Heart left ventricle (tissue), 16 donors: ENCODE measurements around the gene EPN2. TPM values are rescaled to one million over a fixed set of nuclear protein-coding genes. Genes with fewer than 3 reads are reported as not detected.
A peak's percentile ranks its signal among the peaks of the same experiment; 100 is the strongest.

Experiments
- ATAC-seq, 4 donors: fragments of 200-7000 bp; cut with Tn5 transposase; one replicate each; pipeline ENCODE4 v1.9.1; 2020 to 2022; ENCODE audit warnings: moderate library complexity in 4 of 4, mild to moderate bottlenecking in 3 of 4, moderate number of reproducible peaks in 1 of 4
- DNase-seq, 5 donors: peaks; one replicate each; pipeline ENCODE4 v3.0.0-alpha.2; 2020
- H3K27ac ChIP-seq, 12 donors: fragments of 200-600 bp; sonication (generic) in 4 of 12; one replicate each; pipeline versions ENCODE4 v1.5.0 to v1.8.0; 2016 to 2022; ENCODE audit warnings: mild to moderate bottlenecking in 2 of 12
- H3K27me3 ChIP-seq, 9 donors: fragments of 200-600 bp; sonication (generic) in 2 of 9; one replicate each; pipeline versions ENCODE4 v1.5.1 to v1.8.0; 2016 to 2022; ENCODE audit warnings: mild to moderate bottlenecking in 3 of 9
- H3K36me3 ChIP-seq, 9 donors: fragments of 200-600 bp; sonication (generic) in 2 of 9; one replicate each; pipeline versions ENCODE4 v1.5.0 to v1.8.0; 2018 to 2022; ENCODE audit warnings: mild to moderate bottlenecking in 2 of 9
- H3K4me1 ChIP-seq, 12 donors: fragments of 200-600 bp; sonication (generic) in 4 of 12; one replicate each; pipeline versions ENCODE4 v1.5.0 to v1.8.0; 2016 to 2022; ENCODE audit warnings: mild to moderate bottlenecking in 3 of 12
- H3K4me3 ChIP-seq, 12 donors: fragments of 200-600 bp; sonication (generic) in 4 of 12; one replicate each; pipeline versions ENCODE4 v1.5.0 to v1.8.0; 2017 to 2022; ENCODE audit warnings: mild to moderate bottlenecking in 9 of 12, moderate library complexity in 4 of 12
- H3K9me3 ChIP-seq, 12 donors: fragments of 200-600 bp; sonication (generic) in 4 of 12; one replicate each; pipeline versions ENCODE4 v1.5.0 to v1.8.0; 2016 to 2022; ENCODE audit warnings: mild to moderate bottlenecking in 1 of 12
- POLR2A ChIP-seq, 2 donors: fragments of 450-650 bp; IDR thresholded peaks; one replicate each; pipeline ENCODE4 v1.6.1; 2017; ENCODE audit warnings: antibody characterized with exemption in 2 of 2, mild to moderate bottlenecking in 2 of 2, moderate library complexity in 2 of 2
- WGBS, 4 donors: extraction: QIAGEN DNeasy Blood & Tissue Kit in 2 of 4; methylation state at CpG; one replicate each; pipeline versions ENCODE4 v1.1.5 to v1.1.7; 2013 to 2018; 5-methylcytosine and 5-hydroxymethylcytosine counted together
- intact Hi-C, 10 donors: fragments of 100-400 bp; cut with DNase I; formaldehyde crosslinking; loops; one replicate each; pipeline versions ENCODE4 v1.11.1 to v1.14.2; 2022
- polyA plus RNA-seq, 2 donors: library from polyadenylated mRNA; stranded (reverse); fragments of 200-250 nt; gene quantifications; one replicate each; pipeline ENCODE4 v1.2.3, GENCODE V29; 2013
- total RNA-seq, 9 donors: library from RNA; depleted of rRNA in 2 of 9; stranded (reverse); fragments of >200 nt in 2 of 9; fragmentation: NEBNext Ultra II Directional in 3 of 9; extraction: Animal tissue kit (Norgen Biotek cat#: 25700) in 3 of 9; gene quantifications; one replicate each; pipeline versions ENCODE4 v1.1.0 to v1.2.4, GENCODE V29; 2016 to 2023
- TF ChIP-seq, protein P1 (sequence below), 12 donors: fragments of 200-600 bp; sonication (generic) in 4 of 12; IDR thresholded peaks; one replicate each; pipeline versions ENCODE4 v1.5.0 to v1.8.0; 2018 to 2022; ENCODE audit warnings: antibody characterized with exemption in 12 of 12, mild to moderate bottlenecking in 5 of 12
- donor health status: ischemic (EF 13 %, LVEDD 7.1; RV severe dilation, severe dysfunction).
- donor health status: healthy with polysubstance abuse.
- donor health status: DM: no; HTN: yes; CAD: no.
- donor health status: DM: no; HTN: no; CAD: no.
- donor health status: ischemic (EF 25% LVEDD 6.9; RV normal size, moderate dysfunction).
- donor health status: ischemic (EF 25% LVEDD 5.7; RV mildly dilated, moderate dysfunction).
- donor health status: healthy.
- donor health status: DM: yes; HTN: yes; CAD: no.
- donor health status: ischemic (EF 35%, LVEDD 5.7; RV mildly dilated, moderate dysfunction).
- donor health status: nonischemic (EF 11% LVEDD 7.7; RV severe dilation, severe dysfunction).
- donor health status: DM: yes; HTN: yes; CAD: no.
- donor health status: PGD.
- donor health status: ischemic (EF 29% LVEDD 5.4; RV normal size, mild dysfunction).
- donor health status: nonischemic (EF 23%, LVEDD 6.1; RV moderate dilation, normal function).

EPN2 gene
- total and polyA plus RNA-seq, 11 donors, result 26.4 to 114 (median 72.0) TPM

DNA sequence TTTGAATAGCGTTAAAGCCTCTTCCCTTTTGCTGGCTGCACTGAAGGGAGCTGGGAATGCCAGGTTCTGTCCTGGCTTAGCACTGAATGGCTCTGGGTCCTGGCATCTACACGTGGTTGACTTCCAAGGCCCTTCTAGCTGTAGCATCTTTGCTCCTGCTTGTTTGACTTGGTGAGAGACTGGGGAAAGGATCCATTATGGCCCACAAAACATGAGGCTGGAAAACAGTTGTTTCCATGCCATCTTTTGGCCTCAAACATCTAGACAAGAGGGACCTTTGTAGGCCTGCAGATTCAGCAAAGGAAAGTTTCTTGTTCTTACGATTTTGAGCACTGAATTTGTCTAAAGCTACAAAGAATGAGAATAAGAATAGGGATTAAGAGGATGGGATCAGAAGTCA is 32.5 kb downstream of the EPN2 start:
- Histone ChIP-seq H3K9me3 (no peaks in the 10 kb centered on the region), H3K4me1 (peaks cover 18 to 96% (median 68%) of the 10 kb centered on the region in 12 donors), H3K36me3 (peaks cover 0 to 8% (median 0%) of the 10 kb centered on the region in 9 donors), H3K27me3 (no peaks in the 10 kb centered on the region), H3K4me3 (no peak overlapping the region), H3K27ac (peak overlapping the region; percentile 7 to 88 (median 74))
- ATAC-seq (no peak), DNase-seq (peak in 1 of 5 donors; percentile 13)
- TF ChIP-seq, protein P1, sequence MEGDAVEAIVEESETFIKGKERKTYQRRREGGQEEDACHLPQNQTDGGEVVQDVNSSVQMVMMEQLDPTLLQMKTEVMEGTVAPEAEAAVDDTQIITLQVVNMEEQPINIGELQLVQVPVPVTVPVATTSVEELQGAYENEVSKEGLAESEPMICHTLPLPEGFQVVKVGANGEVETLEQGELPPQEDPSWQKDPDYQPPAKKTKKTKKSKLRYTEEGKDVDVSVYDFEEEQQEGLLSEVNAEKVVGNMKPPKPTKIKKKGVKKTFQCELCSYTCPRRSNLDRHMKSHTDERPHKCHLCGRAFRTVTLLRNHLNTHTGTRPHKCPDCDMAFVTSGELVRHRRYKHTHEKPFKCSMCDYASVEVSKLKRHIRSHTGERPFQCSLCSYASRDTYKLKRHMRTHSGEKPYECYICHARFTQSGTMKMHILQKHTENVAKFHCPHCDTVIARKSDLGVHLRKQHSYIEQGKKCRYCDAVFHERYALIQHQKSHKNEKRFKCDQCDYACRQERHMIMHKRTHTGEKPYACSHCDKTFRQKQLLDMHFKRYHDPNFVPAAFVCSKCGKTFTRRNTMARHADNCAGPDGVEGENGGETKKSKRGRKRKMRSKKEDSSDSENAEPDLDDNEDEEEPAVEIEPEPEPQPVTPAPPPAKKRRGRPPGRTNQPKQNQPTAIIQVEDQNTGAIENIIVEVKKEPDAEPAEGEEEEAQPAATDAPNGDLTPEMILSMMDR (IDR thresholded peaks at IDR 0.05), result no peak
- TF ChIP-seq POLR2A (IDR thresholded peaks at IDR 0.05), result no peak
- 47 to 63% (median 56%) methylated on average over 3 of the region's 3 CpGs for WGBS, 4 donors
- intact Hi-C loops, result loop anchor here in 2 of 10 donors (2.0 kb wide), 2 partner anchors 17 to 19 kb away; no protein-coding TSS in a partner anchor

DNA sequence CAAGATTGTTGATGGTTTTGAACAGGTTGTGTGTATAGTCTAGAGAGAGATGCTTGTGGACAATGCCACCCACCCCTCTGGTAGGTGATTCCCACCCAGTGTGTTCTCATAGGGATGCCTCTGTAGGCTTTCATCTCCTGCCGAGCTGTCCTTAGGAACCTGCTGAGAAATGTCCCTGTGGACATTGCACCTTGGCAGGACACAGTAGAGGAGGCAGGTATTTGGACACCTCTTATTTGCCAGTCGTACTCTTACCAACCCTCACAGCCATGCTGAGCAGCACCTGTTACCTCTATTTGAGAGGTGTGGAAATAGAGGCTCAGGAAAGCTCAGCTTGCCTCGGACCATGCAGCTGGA is 33.2 kb downstream of the EPN2 start:
- no peak for TF ChIP-seq POLR2A (IDR thresholded peaks at IDR 0.05)
- TF ChIP-seq, protein P1 (IDR thresholded peaks at IDR 0.05), result peak in 1 of 12 donors; percentile 19
- Histone ChIP-seq H3K4me1 (peaks cover 14 to 95% (median 66%) of the 10 kb centered on the region in 12 donors), H3K9me3 (no peaks in the 10 kb centered on the region), H3K36me3 (peaks cover 0 to 10% (median 0%) of the 10 kb centered on the region in 9 donors), H3K27me3 (no peaks in the 10 kb centered on the region), H3K4me3 (no peak overlapping the region), H3K27ac (peak overlapping the region; percentile 7 to 88 (median 74))
- DNase-seq (no peak), ATAC-seq (no peak)
- intact Hi-C loops, result loop anchor here in 1 of 10 donors (2.0 kb wide), 1 partner anchor 20 kb away; no protein-coding TSS in a partner anchor
- WGBS, 4 donors, result 36 to 58% (median 56%) methylated on average over 2 to 3 of the region's 3 CpGs

DNA sequence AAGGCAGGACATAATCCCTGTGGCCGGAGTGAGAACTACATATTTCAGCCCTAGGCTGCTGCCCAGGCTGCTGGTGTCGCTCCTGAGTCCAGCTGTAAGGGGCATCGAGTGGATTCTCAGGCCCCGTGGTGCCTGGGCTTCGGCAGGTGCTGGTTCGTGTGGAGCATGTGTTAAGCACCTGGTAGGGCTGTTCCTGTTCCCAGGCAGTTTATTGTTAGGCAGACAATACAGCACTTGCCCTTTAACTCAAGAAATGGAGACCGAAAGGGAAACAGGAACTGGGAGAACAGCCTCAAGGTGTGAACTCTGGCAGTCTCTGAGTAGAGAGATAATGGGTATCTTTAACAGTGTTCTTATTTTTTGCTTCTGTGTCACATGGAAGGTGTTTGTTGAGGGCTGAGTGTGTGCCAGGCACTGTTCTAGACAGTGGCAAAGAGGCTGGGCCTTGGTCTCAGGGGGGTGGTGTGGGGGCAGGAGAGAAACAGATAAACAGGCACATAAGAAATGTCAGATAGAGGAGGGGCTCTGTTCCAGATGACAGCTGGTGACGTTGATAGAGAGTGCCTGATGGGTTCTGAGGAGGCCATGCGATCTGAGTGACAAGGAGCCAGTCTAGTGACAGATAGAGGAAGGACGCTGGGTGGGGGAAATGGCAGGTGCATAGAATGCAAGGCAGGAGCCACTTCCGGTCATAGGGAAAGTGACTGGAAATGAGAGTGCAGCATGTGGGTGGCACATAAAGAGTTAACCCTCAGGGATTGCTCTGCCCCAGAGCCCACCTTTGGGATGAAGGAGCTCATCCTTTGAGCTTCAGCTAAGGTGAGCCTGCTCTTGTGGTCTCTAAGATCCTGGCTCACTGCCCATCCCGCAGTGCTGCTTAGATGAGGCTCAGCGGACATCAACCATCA is 33.8 kb downstream of the EPN2 start:
- peak overlapping the region; percentile 42 to 88 (median 74) for H3K27ac ChIP-seq
- H3K27me3 ChIP-seq, result no peaks in the 10 kb centered on the region
- peaks cover 0 to 10% (median 0%) of the 10 kb centered on the region in 9 donors for H3K36me3 ChIP-seq
- 28 to 39% (median 37%) methylated on average over 13 of the region's 13 CpGs for WGBS, 4 donors
- DNase-seq, result peak in 4 of 5 donors; percentile 54 to 90 (median 76)
- TF ChIP-seq POLR2A (IDR thresholded peaks at IDR 0.05), result no peak
- TF ChIP-seq, protein P1 (IDR thresholded peaks at IDR 0.05), result peak in 6 of 12 donors; percentile 7 to 31 (median 27)
- peak; percentile 84 to 92 (median 88) for ATAC-seq
- no peak overlapping the region for H3K4me3 ChIP-seq
- H3K4me1 ChIP-seq, result peaks cover 14 to 95% (median 66%) of the 10 kb centered on the region in 12 donors
- intact Hi-C loops, result loop anchor here in 1 of 10 donors (2.0 kb wide), 1 partner anchor 20 kb away; no protein-coding TSS in a partner anchor
- no peaks in the 10 kb centered on the region for H3K9me3 ChIP-seq
